Activated naive CD8-positive, alpha-beta T cell treated with anti-CD3 and anti-CD28 coated beads, Interleukin-2, amount 10 ng/mL, durations not matched to agents 7 days and 5 days (primary cell): ENCODE results near the gene PSMD2. TPM values are rescaled to one million over a fixed set of nuclear protein-coding genes. Genes with fewer than 3 reads are reported as not detected.

Source experiments
- ATAC-seq: fragments of 150-1000 bp; cut with Tn5 transposase; one replicate; pipeline ENCODE4 v1.10.0; 2021; ENCODE audit warnings: low read depth, moderate library complexity
- POLR2A ChIA-PET: fragments of 350-600 bp; sonication (Branson Sonifier 250); formaldehyde crosslinking; loops from one replicate; lab custom pipeline; 2021; ENCODE audit warnings: antibody characterized with exemption; lab: Charles Lee
- DNase-seq: peaks from one replicate; pipeline ENCODE4 v3.0.0; 2021
- H3K27ac Mint-ChIP-seq: one replicate; pipeline ENCODE4 v1.8.0; 2022; ENCODE audit warnings: mild to moderate bottlenecking, mixed read lengths
- H3K27me3 Mint-ChIP-seq: one replicate; pipeline ENCODE4 v1.8.0; 2022; ENCODE audit warnings: mild to moderate bottlenecking, moderate library complexity, mixed read lengths
- H3K36me3 Mint-ChIP-seq: one replicate; pipeline ENCODE4 v1.8.0; 2021; ENCODE audit warnings: mild to moderate bottlenecking, mixed read lengths
- H3K4me1 Mint-ChIP-seq: one replicate; pipeline ENCODE4 v1.8.0; 2021; ENCODE audit warnings: mixed read lengths
- H3K4me3 Mint-ChIP-seq: one replicate; pipeline ENCODE4 v1.8.0; 2022; ENCODE audit warnings: mild to moderate bottlenecking, moderate library complexity, mixed read lengths
- H3K9me3 Mint-ChIP-seq: one replicate; pipeline ENCODE4 v1.8.0; 2021; ENCODE audit warnings: mixed read lengths
- total RNA-seq, 2 experiments: library from RNA; stranded (reverse); gene quantifications; one replicate each; pipeline ENCODE4 v1.2.3, GENCODE V29; 2021

The PSMD2 gene
- total RNA-seq, 2 experiments from 2014 or later: 171 to 172 TPM

DNA sequence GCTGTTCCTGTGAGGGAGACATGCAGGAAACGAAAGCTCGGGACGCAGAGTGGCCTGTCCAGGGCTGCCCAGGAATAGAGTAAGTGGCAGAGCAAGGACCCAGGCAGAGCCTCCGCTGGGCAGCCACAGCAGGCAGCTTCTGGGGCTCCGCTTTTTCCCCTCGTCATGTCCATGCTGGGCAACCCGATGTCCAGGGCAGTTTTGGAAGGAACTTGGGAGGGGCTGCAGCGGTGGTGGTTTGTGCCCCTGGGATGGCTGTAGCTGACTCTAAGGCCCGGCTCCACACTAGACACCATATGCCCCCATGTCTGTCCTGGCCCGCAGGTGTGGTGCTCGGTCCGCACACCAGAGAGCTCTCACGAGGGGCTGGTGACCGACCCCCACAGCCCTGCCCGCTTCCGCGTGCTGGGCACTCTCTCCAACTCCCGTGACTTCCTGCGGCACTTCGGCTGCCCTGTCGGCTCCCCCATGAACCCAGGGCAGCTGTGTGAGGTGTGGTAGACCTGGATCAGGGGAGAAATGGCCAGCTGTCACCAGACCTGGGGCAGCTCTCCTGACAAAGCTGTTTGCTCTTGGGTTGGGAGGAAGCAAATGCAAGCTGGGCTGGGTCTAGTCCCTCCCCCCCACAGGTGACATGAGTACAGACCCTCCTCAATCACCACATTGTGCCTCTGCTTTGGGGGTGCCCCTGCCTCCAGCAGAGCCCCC, 7.1 kb upstream of the PSMD2 start:
- no peak overlapping the region for H3K27ac Mint-ChIP-seq
- ATAC-seq (no peak), DNase-seq (no peak)
- POLR2A ChIA-PET: no interaction called here
- peaks cover 4% of the 10 kb centered on the region for H3K27me3 Mint-ChIP-seq
- no peaks in the 10 kb centered on the region for H3K36me3 Mint-ChIP-seq
- no peaks in the 10 kb centered on the region for H3K9me3 Mint-ChIP-seq
- peaks cover 3% of the 10 kb centered on the region for H3K4me1 Mint-ChIP-seq
- no peak overlapping the region for H3K4me3 Mint-ChIP-seq

DNA sequence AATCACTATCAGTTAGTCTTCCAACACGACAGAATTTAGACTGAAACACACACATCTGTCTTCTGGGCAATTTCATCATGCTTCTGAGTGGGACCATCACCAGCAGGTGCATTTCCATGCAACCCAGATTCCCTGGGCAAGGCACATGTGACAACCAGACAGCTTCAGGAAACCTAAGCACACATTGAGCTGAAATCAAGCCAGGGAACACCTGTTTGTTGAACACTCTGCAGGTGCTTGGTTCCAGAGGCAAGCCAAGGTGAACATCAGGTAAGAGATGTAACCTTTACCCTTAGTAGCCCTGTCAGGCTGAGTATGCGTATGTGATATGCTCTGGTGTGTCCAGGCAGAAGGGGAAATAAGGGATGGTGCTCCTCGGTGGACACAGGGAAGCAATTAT, 3.3 kb upstream of the PSMD2 start:
- Mint-ChIP-seq H3K4me1 (peaks cover 14% of the 10 kb centered on the region), H3K36me3 (no peaks in the 10 kb centered on the region), H3K27ac (no peak overlapping the region), H3K9me3 (no peaks in the 10 kb centered on the region), H3K27me3 (peaks cover 4% of the 10 kb centered on the region), H3K4me3 (no peak overlapping the region)
- ATAC-seq: no peak
- POLR2A ChIA-PET: no interaction called here
- no peak for DNase-seq

DNA sequence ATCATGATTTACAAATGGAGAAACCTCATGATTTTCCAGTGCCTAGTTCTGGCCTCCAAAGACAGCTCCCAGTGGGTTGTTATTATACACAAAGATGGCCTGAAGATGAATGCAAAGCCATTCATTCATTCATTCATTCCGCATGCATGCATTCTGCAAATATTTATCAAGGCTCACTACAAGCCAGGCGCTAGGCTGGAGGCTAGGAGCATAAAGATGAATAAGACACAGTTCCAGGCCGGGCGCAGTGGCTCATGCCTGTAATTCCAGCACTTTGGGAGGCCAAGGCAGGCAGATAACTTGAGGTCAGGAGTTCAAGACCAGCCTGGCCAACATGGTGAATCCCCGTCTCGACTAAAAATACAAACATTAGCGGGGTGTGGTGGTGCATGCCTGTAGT, 2.4 kb upstream of the PSMD2 start:
- no peak for DNase-seq
- no peak for ATAC-seq
- Mint-ChIP-seq H3K4me3 (no peak overlapping the region), H3K4me1 (peaks cover 19% of the 10 kb centered on the region), H3K27me3 (peaks cover 4% of the 10 kb centered on the region), H3K36me3 (peaks cover 3% of the 10 kb centered on the region), H3K9me3 (no peaks in the 10 kb centered on the region), H3K27ac (no peak overlapping the region)
- POLR2A ChIA-PET: no interaction called here

DNA sequence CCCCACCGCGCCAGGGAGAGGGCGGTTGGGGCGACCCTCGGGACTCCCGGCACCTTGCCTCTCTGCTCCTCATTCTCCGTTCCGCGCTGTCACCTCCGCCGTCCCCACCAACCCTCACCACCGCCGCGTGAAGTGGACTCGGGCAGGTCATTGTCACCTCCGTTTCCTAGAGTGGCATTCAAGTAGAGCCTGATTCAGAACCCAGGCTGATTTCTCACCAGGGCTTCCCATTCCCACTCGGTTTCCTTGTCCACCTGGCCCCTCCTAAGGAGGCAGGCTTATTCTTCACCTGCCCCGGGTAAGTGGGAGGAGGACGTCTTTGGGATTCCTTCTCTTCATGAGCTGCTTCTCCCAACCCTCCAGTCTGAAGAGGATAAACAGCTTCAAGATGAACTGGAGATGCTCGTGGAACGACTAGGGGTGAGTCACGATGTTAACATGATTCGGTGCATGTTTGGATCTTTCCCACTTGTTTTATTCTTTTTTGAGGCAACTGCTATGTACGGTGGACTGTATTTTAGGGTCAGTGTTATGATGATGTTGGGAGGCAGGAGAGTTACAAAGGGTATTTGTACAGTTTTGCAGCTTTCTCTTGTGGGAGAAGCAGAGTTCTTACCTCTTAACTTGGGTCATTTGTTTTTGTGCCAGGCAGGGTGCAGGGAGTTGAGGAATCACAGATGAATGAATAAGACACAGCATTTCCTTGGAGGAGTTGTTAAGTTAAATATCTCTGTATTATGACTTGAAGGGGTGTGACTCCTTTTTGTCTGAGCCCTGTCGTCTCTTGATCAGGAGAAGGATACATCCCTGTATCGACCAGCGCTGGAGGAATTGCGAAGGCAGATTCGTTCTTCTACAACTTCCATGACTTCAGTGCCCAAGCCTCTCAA, 692 bp downstream of the PSMD2 start:
- H3K36me3 Mint-ChIP-seq: peaks cover 13% of the 10 kb centered on the region
- H3K27me3 Mint-ChIP-seq: peaks cover 2% of the 10 kb centered on the region
- H3K9me3 Mint-ChIP-seq: no peaks in the 10 kb centered on the region
- H3K4me1 Mint-ChIP-seq: peaks cover 21% of the 10 kb centered on the region
- peak overlapping the region; percentile 92 for H3K4me3 Mint-ChIP-seq
- no peak for ATAC-seq
- H3K27ac Mint-ChIP-seq: peak overlapping the region; percentile 82
- POLR2A ChIA-PET: interaction anchor here (1.4 kb wide), 1 partner anchor 62 kb away, joined by 5 read pairs; no protein-coding TSS in a partner anchor
- DNase-seq: no peak

DNA sequence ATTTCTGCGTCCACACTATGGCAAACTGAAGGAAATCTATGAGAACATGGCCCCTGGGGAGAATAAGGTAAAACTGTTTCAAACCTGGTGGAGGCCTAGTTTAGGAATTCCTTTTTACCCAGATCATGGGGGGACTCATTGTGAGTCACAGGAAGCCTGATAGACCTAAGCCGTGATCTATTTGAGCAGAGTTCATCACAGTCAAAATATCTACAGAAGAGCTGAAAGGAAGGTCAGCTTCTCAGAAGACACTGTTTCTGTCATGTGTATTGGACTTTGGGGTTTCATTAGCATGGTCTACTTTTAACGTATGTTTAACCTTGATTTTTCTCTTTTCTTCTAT, 1.3 kb downstream of the PSMD2 start:
- H3K9me3 Mint-ChIP-seq: no peaks in the 10 kb centered on the region
- H3K4me3 Mint-ChIP-seq: peak overlapping the region; percentile 92
- H3K27ac Mint-ChIP-seq: no peak overlapping the region
- ATAC-seq: no peak
- H3K36me3 Mint-ChIP-seq: peaks cover 13% of the 10 kb centered on the region
- peaks cover 21% of the 10 kb centered on the region for H3K4me1 Mint-ChIP-seq
- POLR2A ChIA-PET: interaction anchor here (1.4 kb wide), 1 partner anchor 62 kb away, joined by 5 read pairs; no protein-coding TSS in a partner anchor
- H3K27me3 Mint-ChIP-seq: no peaks in the 10 kb centered on the region
- no peak for DNase-seq

DNA sequence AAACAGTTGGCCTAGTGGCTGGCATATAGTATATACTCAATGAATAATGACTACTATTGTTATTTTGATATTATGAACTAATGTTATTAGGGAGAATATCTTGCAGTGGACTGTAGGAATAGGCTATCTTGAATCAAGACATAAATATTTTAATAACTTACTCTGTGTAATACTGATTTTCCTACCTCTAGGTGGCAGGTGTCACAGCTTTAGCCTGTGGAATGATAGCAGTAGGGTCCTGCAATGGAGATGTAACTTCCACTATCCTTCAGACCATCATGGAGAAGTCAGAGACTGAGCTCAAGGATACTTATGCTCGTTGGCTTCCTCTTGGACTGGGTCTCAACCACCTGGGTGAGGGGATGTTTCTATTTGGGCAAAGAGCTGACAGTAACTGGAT, 6.5 kb downstream of the PSMD2 start:
- ATAC-seq (peak; percentile 55), DNase-seq (no peak)
- H3K27me3 Mint-ChIP-seq: no peaks in the 10 kb centered on the region
- H3K4me1 Mint-ChIP-seq: peaks cover 9% of the 10 kb centered on the region
- POLR2A ChIA-PET: no interaction called here
- H3K9me3 Mint-ChIP-seq: no peaks in the 10 kb centered on the region
- no peak overlapping the region for H3K27ac Mint-ChIP-seq
- no peak overlapping the region for H3K4me3 Mint-ChIP-seq
- peaks cover 46% of the 10 kb centered on the region for H3K36me3 Mint-ChIP-seq

DNA sequence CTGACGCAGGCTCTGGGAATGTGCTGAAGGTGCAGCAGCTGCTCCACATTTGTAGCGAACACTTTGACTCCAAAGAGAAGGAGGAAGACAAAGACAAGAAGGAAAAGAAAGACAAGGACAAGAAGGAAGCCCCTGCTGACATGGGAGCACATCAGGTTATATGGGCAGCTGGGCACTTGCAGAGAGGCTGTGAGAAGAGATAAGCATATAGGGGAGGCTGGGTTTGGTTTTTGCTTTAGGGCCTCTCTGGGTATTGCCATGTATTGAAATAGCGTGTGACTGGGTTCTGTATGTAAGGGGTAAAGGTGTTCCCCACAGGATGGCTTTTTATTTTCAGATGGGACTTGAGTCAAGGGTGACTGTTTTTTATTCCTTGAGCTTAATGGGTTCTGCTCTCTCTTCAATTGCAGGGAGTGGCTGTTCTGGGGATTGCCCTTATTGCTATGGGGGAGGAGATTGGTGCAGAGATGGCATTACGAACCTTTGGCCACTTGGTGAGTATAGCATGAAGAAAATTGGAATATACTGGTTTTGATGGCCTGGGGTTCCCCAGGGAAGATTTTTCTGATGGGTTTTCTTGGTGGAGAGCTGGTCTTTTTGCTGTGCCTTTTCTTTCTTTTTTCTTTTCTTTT, 7.4 kb downstream of the PSMD2 start:
- no peak overlapping the region for H3K4me3 Mint-ChIP-seq
- H3K9me3 Mint-ChIP-seq: no peaks in the 10 kb centered on the region
- H3K4me1 Mint-ChIP-seq: peaks cover 4% of the 10 kb centered on the region
- ATAC-seq: no peak
- peaks cover 45% of the 10 kb centered on the region for H3K36me3 Mint-ChIP-seq
- H3K27me3 Mint-ChIP-seq: no peaks in the 10 kb centered on the region
- POLR2A ChIA-PET: no interaction called here
- DNase-seq: no peak
- H3K27ac Mint-ChIP-seq: no peak overlapping the region

DNA sequence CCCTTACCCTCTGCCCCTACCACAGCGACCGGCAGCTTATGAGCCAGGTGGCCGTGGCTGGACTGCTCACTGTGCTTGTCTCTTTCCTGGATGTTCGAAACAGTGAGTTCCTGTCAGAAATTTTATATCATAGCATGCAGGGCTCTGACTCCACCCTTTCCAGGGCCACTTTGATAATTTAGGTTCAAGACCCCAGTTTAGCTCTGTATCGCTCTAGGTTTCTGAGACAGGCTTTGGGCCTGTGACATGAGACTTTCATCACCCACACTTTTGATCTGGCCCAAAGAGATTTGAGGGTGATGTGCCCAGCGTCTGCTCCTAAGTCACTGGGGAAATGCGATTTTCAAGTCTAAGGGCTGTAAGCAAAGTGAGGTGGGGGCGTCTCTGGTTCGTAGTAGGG, 8.9 kb downstream of the PSMD2 start:
- POLR2A ChIA-PET: no interaction called here
- peaks cover 39% of the 10 kb centered on the region for H3K36me3 Mint-ChIP-seq
- no peak overlapping the region for H3K27ac Mint-ChIP-seq
- ATAC-seq: no peak
- H3K27me3 Mint-ChIP-seq: no peaks in the 10 kb centered on the region
- H3K4me1 Mint-ChIP-seq: no peaks in the 10 kb centered on the region
- H3K9me3 Mint-ChIP-seq: no peaks in the 10 kb centered on the region
- DNase-seq: no peak
- H3K4me3 Mint-ChIP-seq: no peak overlapping the region

DNA sequence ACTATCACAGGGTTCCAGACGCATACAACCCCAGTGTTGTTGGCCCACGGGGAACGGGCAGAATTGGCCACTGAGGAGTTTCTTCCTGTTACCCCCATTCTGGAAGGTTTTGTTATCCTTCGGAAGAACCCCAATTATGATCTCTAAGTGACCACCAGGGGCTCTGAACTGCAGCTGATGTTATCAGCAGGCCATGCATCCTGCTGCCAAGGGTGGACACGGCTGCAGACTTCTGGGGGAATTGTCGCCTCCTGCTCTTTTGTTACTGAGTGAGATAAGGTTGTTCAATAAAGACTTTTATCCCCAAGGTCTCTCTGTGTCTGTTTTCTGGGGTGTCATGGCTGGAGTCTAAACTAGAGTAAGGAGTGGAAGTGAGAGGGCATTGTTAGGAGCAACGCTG, 9.7 kb downstream of the PSMD2 start:
- ATAC-seq (no peak), DNase-seq (no peak)
- H3K27me3 Mint-ChIP-seq: no peaks in the 10 kb centered on the region
- peaks cover 34% of the 10 kb centered on the region for H3K36me3 Mint-ChIP-seq
- no peaks in the 10 kb centered on the region for H3K4me1 Mint-ChIP-seq
- H3K4me3 Mint-ChIP-seq: no peak overlapping the region
- POLR2A ChIA-PET: no interaction called here
- H3K27ac Mint-ChIP-seq: no peak overlapping the region
- H3K9me3 Mint-ChIP-seq: no peaks in the 10 kb centered on the region

DNA sequence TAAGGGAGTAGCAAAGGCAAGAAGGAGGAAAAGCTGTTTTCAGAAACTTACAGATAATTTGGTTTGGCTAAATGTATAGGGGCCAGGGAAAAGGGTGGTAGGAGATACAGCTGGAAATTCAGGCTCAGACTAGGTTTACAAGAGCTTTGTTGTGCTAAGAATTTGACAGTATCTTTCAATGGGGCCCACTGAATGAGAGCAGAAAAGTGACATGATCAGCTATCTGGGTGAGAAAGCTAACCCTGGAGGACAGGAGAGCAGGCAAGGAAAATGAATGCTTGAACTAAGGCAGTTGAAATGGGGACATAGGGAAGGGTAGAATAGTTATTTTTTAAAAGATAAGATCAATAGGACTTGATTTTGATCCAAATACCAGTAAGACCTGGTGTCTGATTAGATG, 12.6 kb downstream of the PSMD2 start:
- no peak for DNase-seq
- no peak for ATAC-seq
- Mint-ChIP-seq H3K4me1 (peaks cover 8% of the 10 kb centered on the region), H3K4me3 (no peak overlapping the region), H3K36me3 (peaks cover 24% of the 10 kb centered on the region), H3K27me3 (no peaks in the 10 kb centered on the region), H3K9me3 (no peaks in the 10 kb centered on the region), H3K27ac (no peak overlapping the region)
- POLR2A ChIA-PET: no interaction called here

DNA sequence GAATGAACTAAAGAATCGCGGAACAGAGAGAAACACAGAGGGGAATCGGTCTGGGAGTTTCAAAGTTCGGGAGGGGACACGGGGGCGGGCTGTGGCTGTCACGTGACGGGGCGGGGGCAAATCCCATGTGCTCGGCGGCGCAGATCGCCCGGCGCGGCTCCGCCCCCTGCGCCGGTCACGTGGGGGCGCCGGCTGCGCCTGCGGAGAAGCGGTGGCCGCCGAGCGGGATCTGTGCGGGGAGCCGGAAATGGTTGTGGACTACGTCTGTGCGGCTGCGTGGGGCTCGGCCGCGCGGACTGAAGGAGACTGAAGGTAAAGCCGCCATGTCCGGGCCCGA, 15.3 kb downstream of the PSMD2 start, which contains the start of gene EIF4G1:
Gene EIF4G1, plus strand, starts transcription at position 244 of the 337 bp plus-strand sequence. CDS start 1,191 bp downstream, outside the sequence.
- Mint-ChIP-seq H3K4me1 (peaks cover 24% of the 10 kb centered on the region), H3K9me3 (no peaks in the 10 kb centered on the region), H3K27me3 (no peaks in the 10 kb centered on the region), H3K4me3 (peak within 1 kb of the TSS; percentile 89), H3K36me3 (peaks cover 13% of the 10 kb centered on the region), H3K27ac (peak within 1 kb of the TSS; percentile 86)
- peak; percentile 87 for ATAC-seq
- DNase-seq: peak; percentile 96
- POLR2A ChIA-PET: no interaction called here

DNA sequence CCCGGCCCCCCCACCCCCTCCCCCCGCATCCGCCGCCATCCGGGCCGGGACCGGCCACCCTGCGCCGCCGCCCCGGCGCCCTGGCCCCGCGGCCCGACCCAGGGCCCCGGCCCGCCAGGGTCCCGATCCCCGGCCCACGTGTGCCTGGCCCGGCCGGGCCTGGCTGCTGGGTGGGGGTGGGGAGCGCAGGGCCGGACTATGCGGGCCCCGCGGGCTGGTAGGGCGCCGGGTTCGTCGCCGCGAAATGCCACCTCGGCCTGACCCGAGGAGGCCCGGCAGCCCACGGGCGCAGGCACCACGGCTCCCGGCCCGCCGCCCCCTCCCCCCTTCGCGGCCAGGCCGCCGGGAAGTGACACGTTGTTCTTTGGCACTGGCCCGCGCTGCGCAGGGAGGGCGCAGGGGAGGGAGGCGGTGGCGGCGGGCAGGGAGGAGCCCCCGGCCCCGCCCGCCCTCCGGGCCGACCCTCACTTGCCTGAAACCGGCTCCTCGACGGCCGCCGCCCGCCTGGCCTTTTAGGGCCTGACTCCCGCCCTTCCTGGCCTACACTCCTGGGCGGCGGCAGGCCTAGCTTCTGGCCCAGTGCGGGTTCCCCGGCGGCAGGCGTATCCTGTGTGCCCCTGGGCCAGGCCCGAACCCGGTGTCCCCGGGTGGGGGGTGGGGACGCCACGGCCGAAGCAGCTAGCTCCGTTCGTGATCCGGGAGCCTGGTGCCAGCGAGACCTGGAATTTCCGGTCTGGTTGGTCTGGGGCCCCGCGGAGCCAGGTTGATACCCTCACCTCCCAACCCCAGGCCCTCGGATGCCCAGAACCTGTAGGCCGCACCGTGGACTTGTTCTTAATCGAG, 15.9 kb downstream of the PSMD2 start:
- peak overlapping the region; percentile 83 for H3K4me3 Mint-ChIP-seq
- ATAC-seq (peak; percentile 58), DNase-seq (peak; percentile 71)
- no peaks in the 10 kb centered on the region for H3K9me3 Mint-ChIP-seq
- H3K4me1 Mint-ChIP-seq: peaks cover 26% of the 10 kb centered on the region
- no peaks in the 10 kb centered on the region for H3K27me3 Mint-ChIP-seq
- peaks cover 13% of the 10 kb centered on the region for H3K36me3 Mint-ChIP-seq
- peak overlapping the region; percentile 83 for H3K27ac Mint-ChIP-seq
- POLR2A ChIA-PET: interaction anchor here (0.8 to 1.3 kb wide), 5 partner anchors 12 to 47 kb away, joined by 3 to 5 read pairs (median 3); partner anchors contain the start of gene FAM131A

DNA sequence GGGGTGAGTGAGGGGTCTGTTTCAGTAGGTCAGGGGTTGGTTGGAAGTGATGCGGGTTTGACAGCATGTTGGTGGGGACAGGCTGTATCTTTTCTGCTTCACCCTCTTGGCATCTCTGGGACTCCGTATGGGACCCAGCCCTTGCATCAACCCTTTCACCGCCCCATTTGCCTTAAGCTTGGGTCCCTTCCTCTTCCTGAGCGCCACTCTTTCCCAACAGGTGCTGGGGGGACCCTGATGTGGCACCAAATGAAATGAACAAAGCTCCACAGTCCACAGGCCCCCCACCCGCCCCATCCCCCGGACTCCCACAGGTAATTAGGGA, 16.5 kb downstream of the PSMD2 start:
- no peaks in the 10 kb centered on the region for H3K27me3 Mint-ChIP-seq
- peaks cover 12% of the 10 kb centered on the region for H3K36me3 Mint-ChIP-seq
- H3K27ac Mint-ChIP-seq: peak overlapping the region; percentile 83
- H3K9me3 Mint-ChIP-seq: no peaks in the 10 kb centered on the region
- peak overlapping the region; percentile 83 for H3K4me3 Mint-ChIP-seq
- DNase-seq (no peak), ATAC-seq (no peak)
- peaks cover 26% of the 10 kb centered on the region for H3K4me1 Mint-ChIP-seq
- POLR2A ChIA-PET: interaction anchor here (0.9 to 1.4 kb wide), 5 partner anchors 12 to 47 kb away, joined by 3 to 5 read pairs (median 3); no protein-coding TSS in a partner anchor
